Stimulated activated CD4-positive, alpha-beta T cell treated with anti-CD3 and anti-CD28 coated beads, Interleukin-1b, Interleukin-23, amount 100 ng/mL, for 1 hour (primary cell): ENCODE results near the gene SLC23A2.
"Not testable (repeated sequence)": the region's sequence is repeated elsewhere in the genome, so short reads cannot be mapped to it uniquely, and the experiment has no call there.

Experiments
- DNase-seq, 2 donors: peaks; one replicate each; pipeline ENCODE4 v3.0.0-alpha.2; 2020; ENCODE audit warnings: low read depth in 2 of 2

SLC23A2 gene

GRCh38 chr20:4876731-4877130 lies 124.6 kb downstream of the SLC23A2 start:
- no peak for DNase-seq

- DNase-seq = no peak
These were observed 125.0 kb downstream of the SLC23A2 start for GRCh38 chr20:4876301-4876700.

- no peak for DNase-seq
These were observed 125.7 kb downstream of the SLC23A2 start for GRCh38 chr20:4875578-4876067.

GRCh38 chr20:4873396-4873795 lies 127.9 kb downstream of the SLC23A2 start:
- no peak for DNase-seq

GRCh38 chr20:4871486-4871885 lies 129.8 kb downstream of the SLC23A2 start:
- no peak for DNase-seq

GRCh38 chr20:4870906-4871305 lies 130.4 kb downstream of the SLC23A2 start:
- no peak for DNase-seq

GRCh38 chr20:4869290-4870193 lies 131.8 kb downstream of the SLC23A2 start:
- no peak for DNase-seq

- no peak for DNase-seq
These were observed 134.3 kb downstream of the SLC23A2 start for GRCh38 chr20:4867051-4867450.

GRCh38 chr20:4866429-4866828 lies 134.9 kb downstream of the SLC23A2 start:
- DNase-seq = no peak

GRCh38 chr20:4864311-4864752 lies 137.0 kb downstream of the SLC23A2 start:
- DNase-seq = no peak

GRCh38 chr20:4862661-4863060 lies 138.6 kb downstream of the SLC23A2 start:
- no peak for DNase-seq

GRCh38 chr20:4861961-4862360 lies 139.3 kb downstream of the SLC23A2 start:
- no peak for DNase-seq

GRCh38 chr20:4858000-4858399 lies 143.3 kb downstream of the SLC23A2 start:
- DNase-seq = no peak

GRCh38 chr20:4856022-4856755 lies 145.1 kb downstream of the SLC23A2 start:
- DNase-seq = no peak

GRCh38 chr20:4855555-4855954 lies 145.8 kb downstream of the SLC23A2 start:
- DNase-seq = no peak

GRCh38 chr20:4855097-4855496 lies 146.2 kb downstream of the SLC23A2 start:
- DNase-seq = no peak

- no peak for DNase-seq
These were observed 146.8 kb downstream of the SLC23A2 start for GRCh38 chr20:4854561-4854901.

- no peak for DNase-seq
These were observed 147.4 kb downstream of the SLC23A2 start for GRCh38 chr20:4853757-4854560.

- no peak for DNase-seq
These were observed 148.3 kb downstream of the SLC23A2 start for GRCh38 chr20:4853004-4853403.

GRCh38 chr20:4850960-4851359 lies 150.3 kb downstream of the SLC23A2 start:
- DNase-seq = no peak

GRCh38 chr20:4848829-4849228 lies 152.5 kb downstream of the SLC23A2 start:
- DNase-seq = not testable (repeated sequence)

- no peak for DNase-seq
These were observed 153.3 kb downstream of the SLC23A2 start for GRCh38 chr20:4848041-4848440.
